Right lobe of liver (tissue), 6 donors: Measurements from ENCODE around the gene C5. TPM values are rescaled to one million over a fixed set of nuclear protein-coding genes. Genes with fewer than 3 reads are reported as not detected.

Experiments used
- ATAC-seq, 4 donors: fragments of 200-7000 bp; cut with Tn5 transposase; one replicate each; pipeline ENCODE4 v1.9.1; 2020; ENCODE audit warnings: mild to moderate bottlenecking in 4 of 4, moderate library complexity in 4 of 4
- DNase-seq, 3 donors: peaks; one replicate each; pipeline ENCODE4 v3.0.0-alpha.2; 2020
- H3K27ac ChIP-seq, 3 donors: fragments of 200-600 bp; one replicate each; pipeline ENCODE4 v1.8.0; 2022
- H3K27me3 ChIP-seq, 2 donors: fragments of 200-600 bp; one replicate each; pipeline ENCODE4 v1.8.0; 2022
- H3K36me3 ChIP-seq, 4 donors: fragments of 200-600 bp; sonication (generic) in 1 of 4; one replicate each; pipeline versions ENCODE4 v1.5.1 to v1.8.0; 2017 to 2022; ENCODE audit warnings: control low read depth in 1 of 4
- H3K4me1 ChIP-seq, 4 donors: fragments of 200-600 bp; sonication (generic) in 1 of 4; one replicate each; pipeline versions ENCODE4 v1.5.1 to v1.8.0; 2017 to 2022; ENCODE audit warnings: control low read depth in 1 of 4
- H3K4me3 ChIP-seq, 3 donors: fragments of 200-600 bp; one replicate each; pipeline ENCODE4 v1.8.0; 2022
- H3K9me3 ChIP-seq, 4 donors: fragments of 200-600 bp; sonication (generic) in 1 of 4; one replicate each; pipeline versions ENCODE4 v1.5.1 to v1.8.0; 2017 to 2022; ENCODE audit warnings: control low read depth in 1 of 4
- CTCF ChIP-seq, 4 donors: fragments of 200-600 bp in 3 of 4; fragments of 450-650 bp in 1 of 4; IDR thresholded peaks; one replicate each; pipeline versions ENCODE4 v1.5.1 to v1.8.0; 2016 to 2022; ENCODE audit warnings: antibody characterized with exemption in 4 of 4, mild to moderate bottlenecking in 2 of 4
- POLR2A ChIP-seq: fragments of 450-650 bp; IDR thresholded peaks from one replicate; pipeline ENCODE4 v1.6.1; 2017; ENCODE audit warnings: antibody characterized with exemption, mild to moderate bottlenecking
- WGBS: methylation state at CpG from one replicate; pipeline ENCODE4 v1.1.6; 2018; ENCODE audit warnings: low coverage, low lambda C conversion rate; ENCODE audit not compliant: insufficient coverage; ENCODE audit errors: missing lambda C conversion rate; 5-methylcytosine and 5-hydroxymethylcytosine counted together
- intact Hi-C, 2 donors: fragments of 100-400 bp; cut with DNase I; formaldehyde crosslinking; loops; one replicate each; pipeline versions ENCODE4 v1.11.2 to v1.14.1; 2022
- total RNA-seq, 6 experiments: library from RNA; depleted of rRNA in 2 of 6; stranded (reverse); fragments of >200 nt in 2 of 6; fragmentation: NEBNext Ultra II Directional in 3 of 6; extraction: Animal tissue kit (Norgen Biotek cat#: 25700) in 3 of 6; gene quantifications; one replicate each; pipeline versions ENCODE4 v1.1.0 to v1.2.4, GENCODE V29; 2016 to 2023
- donor health status: DM: no; HTN: yes; CAD: no.
- donor health status: DM: no; HTN: no; CAD: no.
- donor health status: DM: no; HTN: no; CAD: no.
- donor health status: DM: no; HTN: yes; CAD: no.
- donor health status: DM: no; HTN: yes; CAD: no.

Gene C5
- total RNA-seq, 6 experiments from 2014 or later = 251 to 616 (median 411) TPM

- Histone ChIP-seq H3K36me3 (no peaks in the 10 kb centered on the region), H3K4me1 (no peaks in the 10 kb centered on the region), H3K4me3 (no peak overlapping the region), H3K27ac (no peak overlapping the region), H3K27me3 (no peaks in the 10 kb centered on the region), H3K9me3 (no peaks in the 10 kb centered on the region)
- DNase-seq = no peak
- intact Hi-C loops = no loop called here
- no peak for ATAC-seq
- TF ChIP-seq CTCF (IDR thresholded peaks at IDR 0.05) = no peak
- TF ChIP-seq POLR2A = no peak
- WGBS = 58% methylated on average over 1 of the region's 1 CpG
Measured at GRCh38 chr9:121085661-121086060, 35.6 kb upstream of the C5 start.

- H3K4me3 ChIP-seq = no peak overlapping the region
- H3K36me3 ChIP-seq = no peaks in the 10 kb centered on the region
- ATAC-seq = no peak
- 71% methylated on average over 1 of the region's 1 CpG for WGBS
- no peaks in the 10 kb centered on the region for H3K9me3 ChIP-seq
- no peaks in the 10 kb centered on the region for H3K27me3 ChIP-seq
- no peak for DNase-seq
- H3K27ac ChIP-seq = no peak overlapping the region
- no peaks in the 10 kb centered on the region for H3K4me1 ChIP-seq
- TF ChIP-seq POLR2A (no peak), CTCF (IDR thresholded peaks at IDR 0.05) (no peak)
- intact Hi-C loops = no loop called here
Measured at GRCh38 chr9:121082075-121082474, 32.0 kb upstream of the C5 start.

GRCh38 chr9:121075251-121076036, 25.4 kb upstream of the C5 start:
- TF ChIP-seq POLR2A = no peak
- no peak for TF ChIP-seq CTCF (IDR thresholded peaks at IDR 0.05)
- intact Hi-C loops = no loop called here
- Histone ChIP-seq H3K9me3 (no peaks in the 10 kb centered on the region), H3K4me1 (peaks cover 0 to 23% (median 4%) of the 10 kb centered on the region in 4 donors), H3K27me3 (no peaks in the 10 kb centered on the region), H3K27ac (peak overlapping the region in 2 of 3 donors; percentile 60 to 62), H3K36me3 (no peaks in the 10 kb centered on the region), H3K4me3 (peak overlapping the region; percentile 64 to 90 (median 84))
- WGBS = 4% methylated on average over 19 of the region's 19 CpGs
- ATAC-seq = peak in 2 of 4 donors; percentile 19 to 32
- DNase-seq = no peak

GRCh38 chr9:121074370-121075250, 24.5 kb upstream of the C5 start, which contains the start of gene CNTRL:
TSS of gene CNTRL (plus strand) at chr9:121074955. CDS start at chr9:121088327, 13,372 bp downstream.
- H3K27me3 ChIP-seq = no peaks in the 10 kb centered on the region
- H3K4me3 ChIP-seq = peak within 1 kb of the TSS; percentile 64 to 90 (median 84)
- TF ChIP-seq CTCF (IDR thresholded peaks at IDR 0.05) = no peak
- peak; percentile 60 for TF ChIP-seq POLR2A
- DNase-seq (peak; percentile 92 to 94 (median 92)), ATAC-seq (peak; percentile 90 to 95 (median 92))
- peaks cover 0 to 23% (median 4%) of the 10 kb centered on the region in 4 donors for H3K4me1 ChIP-seq
- H3K36me3 ChIP-seq = no peaks in the 10 kb centered on the region
- no peaks in the 10 kb centered on the region for H3K9me3 ChIP-seq
- WGBS = under 1% methylated on average over 32 of the region's 85 CpGs
- intact Hi-C loops = no loop called here
- H3K27ac ChIP-seq = peak within 1 kb of the TSS; percentile 48 to 62 (median 60)
